Type B pancreatic cell (in vitro differentiated cells): ENCODE results near the gene PRKG1. TPM values are rescaled to one million over a fixed set of nuclear protein-coding genes. Genes with fewer than 3 reads are reported as not detected.
"Not testable (repeated sequence)": the region's sequence is repeated elsewhere in the genome, so short reads cannot be mapped to it uniquely, and the experiment has no call there.

ENCODE experiments used
- DNase-seq: peaks from one replicate; pipeline ENCODE4 v3.0.0; 2021; ENCODE audit warnings: mixed read lengths; ENCODE audit not compliant: unreplicated experiment; ENCODE audit errors: extremely low spot score
- H3K27ac Mint-ChIP-seq: 2 replicates; pipeline ENCODE4 v1.8.0; 2021; ENCODE audit warnings: mild to moderate bottlenecking, mixed read lengths
- H3K27me3 Mint-ChIP-seq: 2 replicates; pipeline ENCODE4 v1.8.0; 2021; ENCODE audit warnings: mixed read lengths
- H3K36me3 Mint-ChIP-seq: 2 replicates; pipeline ENCODE4 v1.8.0; 2021; ENCODE audit warnings: mixed read lengths
- H3K4me1 Mint-ChIP-seq: one replicate; pipeline ENCODE4 v1.8.0; 2021; ENCODE audit warnings: mixed read lengths; ENCODE audit not compliant: unreplicated experiment
- H3K4me3 Mint-ChIP-seq: 2 replicates; pipeline ENCODE4 v1.8.0; 2021; ENCODE audit warnings: mild to moderate bottlenecking, mixed read lengths
- H3K9me3 Mint-ChIP-seq: 2 replicates; pipeline ENCODE4 v1.8.0; 2021; ENCODE audit warnings: mixed read lengths
- CTCF ChIP-seq: fragments of 200-600 bp; sonication (generic); conservative IDR thresholded peaks from 2 replicates; pipeline ENCODE4 v1.5.0; 2021; ENCODE audit warnings: antibody characterized with exemption, mild to moderate bottlenecking
- total RNA-seq: library from RNA; stranded (reverse); gene quantifications from 2 replicates; pipeline ENCODE4 v1.2.1, GENCODE V29; 2021; ENCODE audit warnings: low replicate concordance

Gene PRKG1
- total RNA-seq, 1 donor from 2014 or later, result 12.3 TPM

DNA sequence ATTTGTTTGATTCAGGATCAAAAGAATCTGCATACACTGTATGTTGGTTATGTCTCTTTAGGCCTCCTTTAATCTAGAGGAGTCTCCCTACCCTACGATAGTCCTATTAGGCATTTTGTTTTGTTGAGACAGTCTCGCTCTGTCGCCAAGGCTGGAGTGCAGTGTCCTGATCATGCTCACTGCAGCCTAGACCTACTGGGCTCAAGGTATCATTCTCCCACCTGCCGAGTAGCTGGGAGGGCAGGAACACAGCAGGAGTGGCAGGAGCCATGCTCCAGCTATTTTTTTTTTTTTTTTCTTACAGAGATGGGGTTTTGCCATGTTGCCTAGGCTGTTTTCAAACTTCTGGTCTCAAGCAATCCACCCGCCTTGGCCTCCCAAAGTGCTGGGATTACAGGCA is 1116.8 kb downstream of the PRKG1 start:
- Mint-ChIP-seq H3K4me3 (no peak overlapping the region), H3K27me3 (no peaks in the 10 kb centered on the region), H3K27ac (no peak overlapping the region), H3K9me3 (no peaks in the 10 kb centered on the region), H3K36me3 (no peaks in the 10 kb centered on the region), H3K4me1 (no peaks in the 10 kb centered on the region)
- TF ChIP-seq CTCF, result no peak
- no peak for DNase-seq

DNA sequence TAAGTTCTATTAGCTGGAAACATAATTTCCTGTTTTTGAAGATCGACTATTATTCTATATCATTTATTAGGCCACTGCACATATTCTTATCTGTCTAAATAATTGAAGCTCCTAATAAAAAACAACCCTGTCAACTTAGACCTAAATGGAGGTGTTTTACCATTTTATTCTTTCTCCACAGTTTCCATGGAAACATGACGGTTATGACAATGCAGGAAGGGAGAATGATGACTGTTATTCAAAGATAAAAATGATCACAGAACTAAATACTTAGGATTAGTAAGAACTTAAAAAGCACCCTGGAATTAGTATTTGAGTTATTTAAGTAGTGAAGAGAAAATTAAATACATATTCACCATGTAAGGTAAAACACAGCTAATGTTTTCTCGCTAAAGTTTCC is 1119.9 kb downstream of the PRKG1 start:
- TF ChIP-seq CTCF, result no peak
- Mint-ChIP-seq H3K36me3 (no peaks in the 10 kb centered on the region), H3K4me3 (no peak overlapping the region), H3K4me1 (no peaks in the 10 kb centered on the region), H3K27me3 (no peaks in the 10 kb centered on the region), H3K9me3 (no peaks in the 10 kb centered on the region), H3K27ac (no peak overlapping the region)
- DNase-seq, result no peak

DNA sequence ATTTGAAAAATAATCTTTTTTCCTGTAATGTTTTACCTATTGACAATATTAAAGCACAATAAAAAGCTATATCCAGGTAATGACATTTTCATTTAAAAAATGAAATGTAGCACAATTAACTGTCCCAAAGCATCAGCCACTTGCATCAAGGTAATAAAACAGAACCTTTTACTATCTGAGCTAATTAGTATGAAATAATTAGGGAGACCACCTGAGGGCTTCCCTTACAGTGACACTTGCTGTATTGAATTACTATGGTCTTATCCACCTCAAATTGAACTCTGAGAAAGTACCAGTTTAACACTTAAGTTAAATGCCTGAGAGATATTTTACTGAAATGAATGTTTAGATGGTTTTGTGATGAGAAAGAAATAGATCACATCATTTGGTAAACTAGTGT is 1120.4 kb downstream of the PRKG1 start:
- Mint-ChIP-seq H3K27me3 (no peaks in the 10 kb centered on the region), H3K9me3 (no peaks in the 10 kb centered on the region), H3K27ac (no peak overlapping the region), H3K36me3 (no peaks in the 10 kb centered on the region), H3K4me1 (no peaks in the 10 kb centered on the region), H3K4me3 (no peak overlapping the region)
- TF ChIP-seq CTCF, result no peak
- DNase-seq, result no peak

DNA sequence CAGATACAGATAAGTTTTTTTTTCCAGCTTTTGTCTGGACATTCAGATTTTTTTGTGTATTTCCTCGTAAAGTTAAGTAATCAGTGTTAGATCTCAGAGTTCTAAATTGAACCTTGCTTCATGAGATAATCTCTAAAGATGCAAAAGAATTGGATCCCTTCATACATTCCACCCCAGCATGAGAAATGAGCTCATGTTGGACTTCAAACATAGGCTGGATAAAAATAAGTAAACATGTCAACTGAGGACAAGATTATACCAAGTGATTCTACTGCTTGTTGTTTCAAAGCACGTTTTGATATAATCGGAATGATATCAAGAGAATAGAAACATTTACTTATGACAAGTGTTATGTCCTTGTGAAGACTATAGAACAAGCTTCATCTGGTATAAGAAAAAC is 1122.8 kb downstream of the PRKG1 start:
- Mint-ChIP-seq H3K27me3 (no peaks in the 10 kb centered on the region), H3K4me1 (no peaks in the 10 kb centered on the region), H3K36me3 (no peaks in the 10 kb centered on the region), H3K4me3 (no peak overlapping the region), H3K9me3 (no peaks in the 10 kb centered on the region), H3K27ac (no peak overlapping the region)
- TF ChIP-seq CTCF, result no peak
- DNase-seq, result no peak

GRCh38 chr10:52198540-52198939 is 1124.3 kb downstream of the PRKG1 start:
- Mint-ChIP-seq H3K4me1 (no peaks in the 10 kb centered on the region), H3K27me3 (no peaks in the 10 kb centered on the region), H3K27ac (no peak overlapping the region), H3K36me3 (no peaks in the 10 kb centered on the region), H3K9me3 (no peaks in the 10 kb centered on the region), H3K4me3 (no peak overlapping the region)
- DNase-seq, result no peak
- TF ChIP-seq CTCF, result no peak

GRCh38 chr10:52204906-52205305 is 1130.6 kb downstream of the PRKG1 start:
- not testable (repeated sequence) for H3K4me1 Mint-ChIP-seq, H3K27ac Mint-ChIP-seq, H3K27me3 Mint-ChIP-seq, H3K36me3 Mint-ChIP-seq, H3K9me3 Mint-ChIP-seq, H3K4me3 Mint-ChIP-seq, DNase-seq
